ENCODE measurements around the gene WFIKKN1.

WFIKKN1 gene

DNA sequence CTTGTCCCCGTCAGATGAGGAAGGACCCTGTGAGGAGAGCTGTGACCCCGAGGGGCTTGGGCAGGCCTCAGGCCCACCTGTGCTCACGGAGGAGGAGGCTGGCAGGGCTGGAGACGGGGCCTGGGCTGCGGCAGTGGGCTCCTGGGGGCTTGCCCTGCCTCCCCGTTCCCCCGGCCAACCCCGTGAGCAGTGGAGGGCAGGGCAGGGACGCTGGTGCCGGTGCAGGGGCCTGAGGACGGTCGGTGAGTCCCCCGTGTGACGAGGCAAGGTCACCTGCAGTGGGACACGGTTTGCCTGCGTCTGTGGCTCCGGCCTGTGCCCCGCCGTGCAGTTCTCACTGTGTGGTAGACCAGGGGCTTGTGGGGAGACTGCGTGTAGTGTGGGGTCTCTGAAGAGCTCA is 28.8 kb downstream of the WFIKKN1 start (continued):
- TF ChIP-seq, protein P1, sequence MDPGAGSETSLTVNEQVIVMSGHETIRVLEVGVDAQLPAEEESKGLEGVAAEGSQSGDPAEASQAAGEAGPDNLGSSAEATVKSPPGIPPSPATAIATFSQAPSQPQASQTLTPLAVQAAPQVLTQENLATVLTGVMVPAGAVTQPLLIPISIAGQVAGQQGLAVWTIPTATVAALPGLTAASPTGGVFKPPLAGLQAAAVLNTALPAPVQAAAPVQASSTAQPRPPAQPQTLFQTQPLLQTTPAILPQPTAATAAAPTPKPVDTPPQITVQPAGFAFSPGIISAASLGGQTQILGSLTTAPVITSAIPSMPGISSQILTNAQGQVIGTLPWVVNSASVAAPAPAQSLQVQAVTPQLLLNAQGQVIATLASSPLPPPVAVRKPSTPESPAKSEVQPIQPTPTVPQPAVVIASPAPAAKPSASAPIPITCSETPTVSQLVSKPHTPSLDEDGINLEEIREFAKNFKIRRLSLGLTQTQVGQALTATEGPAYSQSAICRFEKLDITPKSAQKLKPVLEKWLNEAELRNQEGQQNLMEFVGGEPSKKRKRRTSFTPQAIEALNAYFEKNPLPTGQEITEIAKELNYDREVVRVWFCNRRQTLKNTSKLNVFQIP (CRISPR knock-in tag; IDR thresholded peaks at IDR 0.05; ENCODE audit: borderline replicate concordance, low read depth): no peak
- TF ChIP-seq PPARA (CRISPR knock-in tag; IDR thresholded peaks at IDR 0.05; ENCODE audit: borderline replicate concordance): no peak
- TF ChIP-seq RARB (CRISPR knock-in tag; IDR thresholded peaks at IDR 0.05): no peak
- no peak for TF ChIP-seq GLIS3 (CRISPR knock-in tag; IDR thresholded peaks at IDR 0.05)
- TF ChIP-seq TCF4 (CRISPR knock-in tag; IDR thresholded peaks at IDR 0.05; ENCODE audit: borderline replicate concordance): no peak
- no peak for TF ChIP-seq ZNF565 (CRISPR knock-in tag; conservative IDR thresholded peaks at IDR 0.05; ENCODE audit: low read depth)
- TF ChIP-seq TOX (CRISPR knock-in tag; IDR thresholded peaks at IDR 0.05; ENCODE audit: borderline replicate concordance): no peak
- TF ChIP-seq ZNF8 (CRISPR knock-in tag; IDR thresholded peaks at IDR 0.05): no peak
- TF ChIP-seq ARNTL (CRISPR knock-in tag; IDR thresholded peaks at IDR 0.05; ENCODE audit: borderline replicate concordance, low read depth): no peak
- TF ChIP-seq, protein P2, sequence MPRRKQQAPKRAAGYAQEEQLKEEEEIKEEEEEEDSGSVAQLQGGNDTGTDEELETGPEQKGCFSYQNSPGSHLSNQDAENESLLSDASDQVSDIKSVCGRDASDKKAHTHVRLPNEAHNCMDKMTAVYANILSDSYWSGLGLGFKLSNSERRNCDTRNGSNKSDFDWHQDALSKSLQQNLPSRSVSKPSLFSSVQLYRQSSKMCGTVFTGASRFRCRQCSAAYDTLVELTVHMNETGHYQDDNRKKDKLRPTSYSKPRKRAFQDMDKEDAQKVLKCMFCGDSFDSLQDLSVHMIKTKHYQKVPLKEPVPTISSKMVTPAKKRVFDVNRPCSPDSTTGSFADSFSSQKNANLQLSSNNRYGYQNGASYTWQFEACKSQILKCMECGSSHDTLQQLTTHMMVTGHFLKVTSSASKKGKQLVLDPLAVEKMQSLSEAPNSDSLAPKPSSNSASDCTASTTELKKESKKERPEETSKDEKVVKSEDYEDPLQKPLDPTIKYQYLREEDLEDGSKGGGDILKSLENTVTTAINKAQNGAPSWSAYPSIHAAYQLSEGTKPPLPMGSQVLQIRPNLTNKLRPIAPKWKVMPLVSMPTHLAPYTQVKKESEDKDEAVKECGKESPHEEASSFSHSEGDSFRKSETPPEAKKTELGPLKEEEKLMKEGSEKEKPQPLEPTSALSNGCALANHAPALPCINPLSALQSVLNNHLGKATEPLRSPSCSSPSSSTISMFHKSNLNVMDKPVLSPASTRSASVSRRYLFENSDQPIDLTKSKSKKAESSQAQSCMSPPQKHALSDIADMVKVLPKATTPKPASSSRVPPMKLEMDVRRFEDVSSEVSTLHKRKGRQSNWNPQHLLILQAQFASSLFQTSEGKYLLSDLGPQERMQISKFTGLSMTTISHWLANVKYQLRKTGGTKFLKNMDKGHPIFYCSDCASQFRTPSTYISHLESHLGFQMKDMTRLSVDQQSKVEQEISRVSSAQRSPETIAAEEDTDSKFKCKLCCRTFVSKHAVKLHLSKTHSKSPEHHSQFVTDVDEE (CRISPR knock-in tag; IDR thresholded peaks at IDR 0.05): no peak
- TF ChIP-seq SNAI2 (CRISPR knock-in tag; IDR thresholded peaks at IDR 0.05): no peak

DNA sequence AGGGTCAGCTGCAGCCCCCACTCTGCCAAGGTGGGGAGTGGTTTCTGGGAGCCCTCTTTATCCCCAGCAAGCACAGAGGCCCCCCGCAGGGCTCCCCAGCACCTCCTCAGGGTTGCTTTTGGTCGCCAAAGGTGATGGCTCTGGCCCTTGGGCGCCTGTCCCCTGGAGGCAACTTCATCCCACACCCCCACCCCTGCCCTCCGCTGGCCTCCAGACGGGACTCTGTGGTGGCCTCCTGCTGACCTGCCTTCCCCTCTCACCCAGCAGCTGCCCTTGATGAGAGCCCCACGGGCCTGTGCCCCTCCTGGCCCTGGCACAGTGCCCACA is 29.3 kb downstream of the WFIKKN1 start:
- no peak for TF ChIP-seq ZFP3 (CRISPR knock-in tag; IDR thresholded peaks at IDR 0.05)
- TF ChIP-seq, protein P3, sequence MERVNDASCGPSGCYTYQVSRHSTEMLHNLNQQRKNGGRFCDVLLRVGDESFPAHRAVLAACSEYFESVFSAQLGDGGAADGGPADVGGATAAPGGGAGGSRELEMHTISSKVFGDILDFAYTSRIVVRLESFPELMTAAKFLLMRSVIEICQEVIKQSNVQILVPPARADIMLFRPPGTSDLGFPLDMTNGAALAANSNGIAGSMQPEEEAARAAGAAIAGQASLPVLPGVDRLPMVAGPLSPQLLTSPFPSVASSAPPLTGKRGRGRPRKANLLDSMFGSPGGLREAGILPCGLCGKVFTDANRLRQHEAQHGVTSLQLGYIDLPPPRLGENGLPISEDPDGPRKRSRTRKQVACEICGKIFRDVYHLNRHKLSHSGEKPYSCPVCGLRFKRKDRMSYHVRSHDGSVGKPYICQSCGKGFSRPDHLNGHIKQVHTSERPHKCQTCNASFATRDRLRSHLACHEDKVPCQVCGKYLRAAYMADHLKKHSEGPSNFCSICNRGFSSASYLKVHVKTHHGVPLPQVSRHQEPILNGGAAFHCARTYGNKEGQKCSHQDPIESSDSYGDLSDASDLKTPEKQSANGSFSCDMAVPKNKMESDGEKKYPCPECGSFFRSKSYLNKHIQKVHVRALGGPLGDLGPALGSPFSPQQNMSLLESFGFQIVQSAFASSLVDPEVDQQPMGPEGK (CRISPR knock-in tag; IDR thresholded peaks at IDR 0.05; ENCODE audit: borderline replicate concordance): no peak
- TF ChIP-seq, protein P1 (CRISPR knock-in tag; IDR thresholded peaks at IDR 0.05; ENCODE audit: borderline replicate concordance, low read depth): no peak
- no peak for TF ChIP-seq ZC3H10 (CRISPR knock-in tag; IDR thresholded peaks at IDR 0.05)
- TF ChIP-seq SNAI2 (CRISPR knock-in tag; IDR thresholded peaks at IDR 0.05): no peak
- TF ChIP-seq BACH2 (CRISPR knock-in tag; IDR thresholded peaks at IDR 0.05; ENCODE audit: borderline replicate concordance): no peak
- no peak for TF ChIP-seq GLIS3 (CRISPR knock-in tag; IDR thresholded peaks at IDR 0.05)
- TF ChIP-seq ARNTL (CRISPR knock-in tag; IDR thresholded peaks at IDR 0.05; ENCODE audit: borderline replicate concordance, low read depth): no peak
- ATAC-seq: peak; percentile 3; the same call in 1 of the 3 replicates

DNA sequence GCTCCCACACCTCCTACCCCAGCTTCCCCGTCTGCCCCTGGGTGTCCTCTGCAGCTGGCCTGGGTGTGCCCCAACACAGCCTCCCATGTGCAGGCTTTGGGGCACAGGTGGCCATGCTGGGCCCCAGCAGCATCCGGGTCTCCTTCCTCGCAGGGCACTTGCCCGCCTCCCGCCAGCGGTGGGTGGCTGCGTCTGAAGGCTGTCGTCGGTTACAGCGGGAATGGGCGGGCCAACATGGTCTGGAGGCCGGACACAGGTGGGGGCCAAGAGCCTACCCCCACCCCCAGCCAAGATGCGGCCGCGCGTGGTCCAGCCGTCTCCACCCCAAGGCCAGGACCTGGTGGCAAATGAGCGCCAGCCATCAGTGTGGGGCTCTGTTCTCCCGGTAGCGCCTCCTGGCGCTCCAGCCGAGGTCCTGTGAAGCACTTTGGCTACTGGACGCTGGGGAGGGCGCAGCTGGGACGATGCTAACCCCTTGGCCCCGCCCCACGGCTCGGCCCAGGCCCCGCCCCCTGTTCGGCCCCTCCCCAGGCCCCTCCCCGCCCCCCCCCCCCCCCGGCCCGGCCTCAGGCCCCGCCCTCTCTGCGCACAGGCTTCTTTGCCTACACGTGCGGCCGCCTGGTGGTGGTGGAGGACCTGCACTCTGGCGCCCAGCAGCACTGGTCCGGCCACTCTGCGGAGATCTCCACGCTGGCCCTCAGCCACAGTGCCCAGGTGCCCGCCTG is 29.8 kb downstream of the WFIKKN1 start:
- peak; percentile 93 for ATAC-seq
- TF ChIP-seq RARB (CRISPR knock-in tag; IDR thresholded peaks at IDR 0.05) (no peak), GLIS3 (CRISPR knock-in tag; IDR thresholded peaks at IDR 0.05) (no peak), BACH2 (CRISPR knock-in tag; IDR thresholded peaks at IDR 0.05; ENCODE audit: borderline replicate concordance) (no peak), SNAI2 (CRISPR knock-in tag; IDR thresholded peaks at IDR 0.05) (no peak), CSDC2 (CRISPR knock-in tag; IDR thresholded peaks at IDR 0.05) (no peak), ZNF8 (CRISPR knock-in tag; IDR thresholded peaks at IDR 0.05) (no peak)
- TF ChIP-seq, protein P3 (CRISPR knock-in tag; IDR thresholded peaks at IDR 0.05; ENCODE audit: borderline replicate concordance): peak; percentile 86
- TF ChIP-seq, protein P1 (CRISPR knock-in tag; IDR thresholded peaks at IDR 0.05; ENCODE audit: borderline replicate concordance, low read depth): no peak
- TF ChIP-seq, protein P2 (CRISPR knock-in tag; IDR thresholded peaks at IDR 0.05): peak; percentile 57; the same call in 1 of the 2 replicates

Data from SK-N-SH treated with all-trans-retinoic acid at 6 μM for 48 hours (cell line).